DMS53 treated with DMSO at 0.1 percent for 48 hours (cell line): ENCODE data around the gene FOXB1.

ENCODE experiments used
- DNase-seq: peaks from one replicate; lab custom pipeline; 2025; ENCODE audit not compliant: unreplicated experiment; lab: John Stamatoyannopoulos, UW

Gene FOXB1

GRCh38 chr15:59998950-59999611, 5.0 kb upstream of the FOXB1 start:
- peak; percentile 4 for DNase-seq

DNA sequence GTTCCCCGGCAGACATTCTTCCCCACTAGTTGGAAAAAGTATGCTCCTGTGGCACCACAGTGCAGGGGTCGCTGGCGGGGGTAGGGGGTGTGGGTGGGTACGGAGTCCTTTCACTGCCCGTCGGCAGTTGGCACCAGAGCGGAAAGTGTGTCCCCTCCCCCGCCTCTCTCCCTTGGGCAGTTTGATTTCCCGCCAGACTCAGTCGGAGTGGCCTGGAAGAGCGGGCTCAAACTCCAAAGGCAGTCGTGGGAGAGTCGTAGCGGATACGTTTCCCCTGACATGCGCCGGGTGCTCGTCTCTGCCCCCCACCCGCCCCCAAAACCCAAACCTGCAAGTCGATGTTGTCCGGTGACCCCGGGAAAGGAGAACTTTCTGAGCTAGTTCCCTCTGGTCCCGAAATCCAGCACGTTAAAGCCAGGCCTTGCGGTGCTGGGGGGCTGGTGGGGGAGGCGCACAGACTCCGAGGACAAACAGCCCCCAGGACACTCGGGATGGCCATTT, 4.4 kb upstream of the FOXB1 start:
- DNase-seq = no peak

GRCh38 chr15:60000113-60000823, 3.8 kb upstream of the FOXB1 start:
- peak; percentile 52 for DNase-seq

- DNase-seq = peak; percentile 52
Observed at GRCh38 chr15:60000824-60001609, 3.1 kb upstream of the FOXB1 start.

GRCh38 chr15:60001610-60002527, 2.2 kb upstream of the FOXB1 start:
- no peak for DNase-seq

GRCh38 chr15:60002528-60003218, 1.4 kb upstream of the FOXB1 start:
- DNase-seq = no peak

DNA sequence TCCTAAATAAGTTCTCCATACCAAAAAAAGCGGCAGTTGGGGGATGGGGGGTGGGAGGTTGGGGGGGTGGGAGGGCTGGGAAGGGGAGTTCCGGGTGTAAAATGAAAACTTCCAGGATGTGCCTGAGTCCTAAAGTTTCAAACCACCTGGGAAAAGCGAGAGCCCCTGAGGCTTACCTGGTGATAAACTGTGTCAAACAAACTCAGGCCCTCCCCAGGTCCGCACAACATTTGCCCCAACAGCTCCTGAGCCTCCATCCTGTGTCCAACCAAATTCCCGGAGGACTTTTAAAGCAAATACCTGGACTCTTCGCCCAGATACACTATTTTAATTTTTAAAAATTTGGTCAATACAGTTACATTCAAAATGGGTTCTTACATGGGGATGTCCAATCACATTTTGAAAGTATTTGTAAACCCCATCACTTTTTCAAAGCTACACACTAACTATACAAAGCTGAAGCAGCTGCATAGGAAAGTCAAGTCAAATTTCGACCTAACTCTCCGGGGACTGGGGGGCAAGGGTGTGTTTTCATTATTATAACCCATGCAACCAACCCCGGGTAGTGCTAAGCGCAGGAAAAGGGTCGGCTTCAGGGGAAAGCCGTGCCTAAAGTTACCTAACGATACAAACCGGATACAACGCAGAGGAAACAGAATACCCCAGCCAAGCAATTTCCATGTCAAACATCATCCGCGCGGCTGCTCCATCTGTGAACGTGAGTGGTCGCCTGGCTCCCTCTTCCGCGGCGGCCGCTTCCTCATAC, 685 bp upstream of the FOXB1 start:
- no peak for DNase-seq

DNA sequence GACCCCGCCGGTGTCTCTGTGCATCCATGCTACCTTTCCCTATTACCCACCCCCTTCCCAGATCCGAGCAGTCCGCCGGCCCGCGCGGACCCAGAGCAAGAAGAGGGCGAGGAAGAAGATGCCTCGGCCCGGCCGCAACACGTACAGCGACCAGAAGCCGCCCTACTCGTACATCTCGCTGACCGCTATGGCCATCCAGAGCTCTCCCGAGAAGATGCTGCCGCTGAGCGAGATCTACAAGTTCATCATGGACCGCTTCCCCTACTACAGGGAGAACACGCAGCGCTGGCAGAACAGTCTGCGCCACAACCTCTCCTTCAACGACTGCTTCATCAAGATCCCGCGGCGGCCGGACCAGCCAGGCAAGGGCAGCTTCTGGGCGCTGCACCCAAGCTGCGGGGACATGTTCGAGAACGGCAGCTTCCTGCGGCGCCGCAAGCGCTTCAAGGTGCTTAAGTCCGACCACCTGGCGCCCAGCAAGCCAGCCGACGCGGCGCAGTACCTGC, 788 bp downstream of the FOXB1 start:
- DNase-seq = peak; percentile 50

GRCh38 chr15:60005352-60006202, 1.5 kb downstream of the FOXB1 start:
- no peak for DNase-seq

GRCh38 chr15:60006203-60006862, 2.2 kb downstream of the FOXB1 start:
- peak; percentile 44 for DNase-seq

DNA sequence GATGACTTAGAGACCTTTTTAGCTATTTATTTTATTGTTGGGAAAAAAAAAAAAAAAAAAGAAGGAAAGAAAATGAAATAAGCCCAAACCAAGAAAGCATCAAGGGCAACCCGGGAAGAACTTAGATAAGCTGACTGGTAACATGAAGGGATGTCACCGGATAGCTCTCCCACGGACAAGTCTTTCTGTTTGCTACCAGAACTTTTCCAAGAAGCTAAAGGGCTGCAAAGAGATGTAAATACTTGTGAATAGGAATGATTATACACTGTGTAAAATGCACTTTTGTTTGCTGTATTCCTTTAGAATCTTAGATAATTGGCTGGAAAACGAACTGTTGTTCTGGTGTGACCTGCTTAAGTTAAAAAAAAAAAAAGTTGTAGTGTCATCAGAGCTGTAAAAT, 2.8 kb downstream of the FOXB1 start:
- no peak for DNase-seq

GRCh38 chr15:60009124-60009960, 5.2 kb downstream of the FOXB1 start:
- peak; percentile 59 for DNase-seq

GRCh38 chr15:60009980-60010732, 6.0 kb downstream of the FOXB1 start:
- DNase-seq = no peak

DNA sequence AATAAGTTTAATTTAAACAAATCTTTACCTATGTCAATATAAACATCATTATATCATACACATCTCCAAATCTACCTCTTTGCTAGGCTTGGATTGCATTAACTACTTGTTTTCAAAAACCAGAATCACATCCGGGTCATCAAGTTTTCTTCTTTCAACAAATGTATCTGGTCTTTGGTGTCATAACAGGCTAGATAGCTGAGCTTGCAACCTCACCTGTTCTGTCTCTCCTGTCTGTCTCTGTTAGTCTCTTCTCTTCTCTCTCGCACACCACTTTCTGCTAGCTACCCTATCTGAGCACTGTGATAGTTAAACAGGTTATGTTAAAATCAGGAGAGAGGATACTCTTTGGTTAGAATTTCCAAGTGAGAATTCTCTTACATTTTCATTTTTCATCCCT, 6.7 kb downstream of the FOXB1 start:
- DNase-seq = no peak

- no peak for DNase-seq
Observed at GRCh38 chr15:60012695-60013094, 8.6 kb downstream of the FOXB1 start.
